Fibroblast of lung (primary cell): ENCODE results near the gene RPL22L1. TPM values are rescaled to one million over a fixed set of nuclear protein-coding genes. Genes with fewer than 3 reads are reported as not detected.

Experiments used
- DNase-seq, 2 donors: peaks; one replicate each; pipeline versions ENCODE4 v3.0.0 to v3.0.0-alpha.2; 2010; ENCODE audit warnings: low read depth in 2 of 2
- H2AFZ ChIP-seq: 2 replicates; pipeline ENCODE4 v1.5.1; 2012; ENCODE audit warnings: low read length, control low read depth, inconsistent platforms
- H3K27ac ChIP-seq: 2 replicates; pipeline ENCODE4 v1.5.1; 2011; ENCODE audit warnings: low read length, control low read depth; ENCODE audit not compliant: insufficient read depth
- H3K27me3 ChIP-seq: 2 replicates; pipeline ENCODE4 v1.5.1; 2011; ENCODE audit warnings: mild to moderate bottlenecking, low read length; ENCODE audit not compliant: control insufficient read depth, insufficient read depth
- H3K36me3 ChIP-seq: 2 replicates; pipeline ENCODE4 v1.5.1; 2011; ENCODE audit warnings: low read length; ENCODE audit not compliant: control insufficient read depth, insufficient read depth
- H3K4me1 ChIP-seq: 2 replicates; pipeline ENCODE4 v1.5.1; 2011; ENCODE audit warnings: low read length; ENCODE audit not compliant: control insufficient read depth, insufficient read depth; ENCODE audit errors: extremely low read depth
- H3K4me2 ChIP-seq: 2 replicates; pipeline ENCODE4 v1.5.1; 2011; ENCODE audit warnings: low read length, control low read depth; ENCODE audit not compliant: insufficient read depth; ENCODE audit errors: extremely low read depth
- H3K4me3 ChIP-seq, 4 experiments: fragments of 200-600 bp in 1 of 4; sonication (generic) in 1 of 4; replicated peaks in 1 of 4; 2 replicates each; pipeline ENCODE4 v1.5.1; 2011 to 2016; ENCODE audit warnings: low read length in 4 of 4, low read depth in 3 of 4, mild to moderate bottlenecking in 3 of 4, control low read depth in 2 of 4, inconsistent platforms in 1 of 4, mixed read lengths in 1 of 4; ENCODE audit not compliant: insufficient read depth in 1 of 4; ENCODE audit errors: control extremely low read depth in 1 of 4
- H3K79me2 ChIP-seq: 2 replicates; pipeline ENCODE4 v1.5.1; 2012; ENCODE audit warnings: mild to moderate bottlenecking, low read length, inconsistent platforms; ENCODE audit not compliant: control insufficient read depth, insufficient read depth
- H3K9ac ChIP-seq: 2 replicates; pipeline ENCODE4 v1.5.1; 2011; ENCODE audit warnings: mild to moderate bottlenecking, low read length, control low read depth; ENCODE audit not compliant: insufficient read depth
- H3K9me3 ChIP-seq: 2 replicates; pipeline ENCODE4 v1.5.1; 2012; ENCODE audit warnings: low read depth, low read length; ENCODE audit not compliant: control insufficient read depth, insufficient read depth
- H4K20me1 ChIP-seq: 2 replicates; pipeline ENCODE4 v1.5.1; 2011; ENCODE audit warnings: low read length; ENCODE audit not compliant: control insufficient read depth, insufficient read depth; ENCODE audit errors: extremely low read depth
- EZH2 ChIP-seq: IDR thresholded peaks from 2 replicates; pipeline ENCODE4 v1.5.1; 2012; ENCODE audit warnings: low read length, control low read depth, mild to moderate bottlenecking; ENCODE audit errors: missing control alignments
- polyA plus RNA-seq, 2 donors: library from polyadenylated mRNA; depleted of rRNA in 1 of 2; stranded (reverse) in 1 of 2; unstranded in 1 of 2; fragments of >200 nt; gene quantifications; 2 replicates each; pipeline ENCODE4 v1.2.1, GENCODE V29; 2011 to 2012; ENCODE audit warnings: missing spikeins in 1 of 2
- total RNA-seq: library from RNA; depleted of rRNA; stranded (reverse); fragments of >200 nt; gene quantifications from 2 replicates; pipeline ENCODE4 v1.2.1, GENCODE V29; 2014
- TF ChIP-seq, protein P1 (sequence below), 2 donors: IDR thresholded peaks in 1 of 2; conservative IDR thresholded peaks in 1 of 2; 1 replicate in 1 of 2; 2 replicates in 1 of 2; pipeline ENCODE4 v1.5.1; 2011 to 2012; ENCODE audit warnings: low read length in 2 of 2, control low read depth in 1 of 2, inconsistent platforms in 1 of 2, low read depth in 1 of 2, mild to moderate bottlenecking in 1 of 2

The RPL22L1 gene
- total and polyA plus RNA-seq, 2 donors (not counting 1 experiment from before 2014, with no cell fraction given), result 71.2 to 241 TPM

DNA sequence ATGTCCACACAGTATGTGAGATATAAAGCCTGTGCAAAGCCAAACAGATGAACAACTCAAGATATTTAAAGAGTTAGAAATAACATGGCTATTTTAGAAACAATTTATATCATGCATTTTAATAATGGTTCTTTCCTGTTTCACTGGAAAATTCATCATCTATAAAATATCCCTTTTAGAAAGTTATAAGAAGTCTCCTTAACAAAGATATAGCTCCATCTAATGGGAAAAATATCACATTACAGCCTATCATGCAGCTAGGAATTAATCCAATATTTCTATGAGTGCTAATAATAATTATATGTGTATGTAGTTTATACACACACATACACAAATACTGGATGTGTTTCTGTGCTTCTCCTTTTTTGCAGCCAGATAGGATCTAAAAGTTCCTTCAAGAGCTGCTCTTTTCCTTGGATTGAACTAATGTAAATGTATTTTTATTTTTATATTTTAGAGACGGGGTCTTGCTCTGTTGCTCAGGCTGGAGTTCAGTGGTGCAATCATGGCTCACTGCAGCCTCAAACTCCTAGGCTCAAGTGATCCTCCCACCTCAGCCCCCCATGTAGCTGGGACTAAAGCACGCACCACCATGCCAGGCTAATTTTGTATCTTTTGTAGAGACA, 21.6 kb downstream of the RPL22L1 start:
- H3K27me3 ChIP-seq, result no peaks in the 10 kb centered on the region
- TF ChIP-seq, protein P1, sequence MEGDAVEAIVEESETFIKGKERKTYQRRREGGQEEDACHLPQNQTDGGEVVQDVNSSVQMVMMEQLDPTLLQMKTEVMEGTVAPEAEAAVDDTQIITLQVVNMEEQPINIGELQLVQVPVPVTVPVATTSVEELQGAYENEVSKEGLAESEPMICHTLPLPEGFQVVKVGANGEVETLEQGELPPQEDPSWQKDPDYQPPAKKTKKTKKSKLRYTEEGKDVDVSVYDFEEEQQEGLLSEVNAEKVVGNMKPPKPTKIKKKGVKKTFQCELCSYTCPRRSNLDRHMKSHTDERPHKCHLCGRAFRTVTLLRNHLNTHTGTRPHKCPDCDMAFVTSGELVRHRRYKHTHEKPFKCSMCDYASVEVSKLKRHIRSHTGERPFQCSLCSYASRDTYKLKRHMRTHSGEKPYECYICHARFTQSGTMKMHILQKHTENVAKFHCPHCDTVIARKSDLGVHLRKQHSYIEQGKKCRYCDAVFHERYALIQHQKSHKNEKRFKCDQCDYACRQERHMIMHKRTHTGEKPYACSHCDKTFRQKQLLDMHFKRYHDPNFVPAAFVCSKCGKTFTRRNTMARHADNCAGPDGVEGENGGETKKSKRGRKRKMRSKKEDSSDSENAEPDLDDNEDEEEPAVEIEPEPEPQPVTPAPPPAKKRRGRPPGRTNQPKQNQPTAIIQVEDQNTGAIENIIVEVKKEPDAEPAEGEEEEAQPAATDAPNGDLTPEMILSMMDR (conservative IDR thresholded peaks at IDR 0.05 in 1 of 2, IDR thresholded peaks at IDR 0.05 in 1 of 2; ENCODE audit: low read depth in 1 of 2, low read length in 2 of 2), result peak in 1 of 2 donors; percentile 37
- TF ChIP-seq EZH2, result no peak
- H4K20me1 ChIP-seq, result no peaks in the 10 kb centered on the region
- H3K9me3 ChIP-seq, result no peaks in the 10 kb centered on the region
- no peak overlapping the region for H3K4me3 ChIP-seq
- no peaks in the 10 kb centered on the region for H3K36me3 ChIP-seq
- H3K4me2 ChIP-seq, result no peak overlapping the region
- no peak overlapping the region for H3K9ac ChIP-seq
- no peaks in the 10 kb centered on the region for H3K79me2 ChIP-seq
- DNase-seq, result peak; percentile 30 to 58
- no peak overlapping the region for H3K27ac ChIP-seq
- no peak overlapping the region for H2AFZ ChIP-seq
- H3K4me1 ChIP-seq, result no peaks in the 10 kb centered on the region

- H3K27ac ChIP-seq, result no peak overlapping the region
- no peak for DNase-seq
- no peaks in the 10 kb centered on the region for H3K4me1 ChIP-seq
- H4K20me1 ChIP-seq, result no peaks in the 10 kb centered on the region
- no peaks in the 10 kb centered on the region for H3K9me3 ChIP-seq
- no peak overlapping the region for H2AFZ ChIP-seq
- no peaks in the 10 kb centered on the region for H3K79me2 ChIP-seq
- H3K27me3 ChIP-seq, result no peaks in the 10 kb centered on the region
- H3K4me2 ChIP-seq, result no peak overlapping the region
- H3K36me3 ChIP-seq, result no peaks in the 10 kb centered on the region
- H3K9ac ChIP-seq, result no peak overlapping the region
- TF ChIP-seq, protein P1 (conservative IDR thresholded peaks at IDR 0.05 in 1 of 2, IDR thresholded peaks at IDR 0.05 in 1 of 2; ENCODE audit: low read depth in 1 of 2, low read length in 2 of 2), result no peak
- TF ChIP-seq EZH2, result no peak
- H3K4me3 ChIP-seq, result no peak overlapping the region
These were observed 25.6 kb downstream of the RPL22L1 start for GRCh38 chr3:170844377-170844776.

DNA sequence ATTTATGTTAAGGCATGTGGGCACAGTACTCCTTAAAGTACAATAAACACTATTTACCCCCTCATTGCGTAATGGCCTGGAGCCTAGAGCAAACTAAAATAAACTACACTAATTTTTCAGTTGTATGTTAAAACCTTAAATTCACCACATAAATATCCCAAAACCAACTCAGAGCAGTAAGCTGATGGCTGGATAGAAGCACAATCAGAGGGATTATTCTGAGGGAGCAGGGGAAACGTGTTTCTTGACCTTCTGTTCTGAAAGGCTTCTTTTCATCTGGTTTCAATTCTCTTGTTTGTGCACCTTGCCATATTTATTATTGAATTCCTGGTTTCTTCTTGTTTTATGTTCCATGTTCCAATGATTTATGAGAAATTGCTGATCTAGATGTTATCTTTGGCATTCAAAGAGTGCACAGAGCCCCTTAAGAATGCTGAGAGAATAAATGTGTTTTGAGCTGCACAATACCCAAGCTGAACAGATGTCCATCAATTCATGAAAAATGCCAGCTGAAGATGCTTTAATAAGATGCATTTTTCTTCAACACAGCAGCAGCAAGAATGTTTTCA, 29.6 kb downstream of the RPL22L1 start:
- TF ChIP-seq EZH2, result no peak
- TF ChIP-seq, protein P1 (conservative IDR thresholded peaks at IDR 0.05 in 1 of 2, IDR thresholded peaks at IDR 0.05 in 1 of 2; ENCODE audit: low read depth in 1 of 2, low read length in 2 of 2), result no peak

More for the DNA sequence above, 29.6 kb downstream of the RPL22L1 start:
- Histone ChIP-seq H3K4me2 (no peak overlapping the region), H3K27me3 (no peaks in the 10 kb centered on the region), H3K36me3 (no peaks in the 10 kb centered on the region), H3K4me3 (no peak overlapping the region), H2AFZ (no peak overlapping the region), H3K4me1 (no peaks in the 10 kb centered on the region), H3K27ac (no peak overlapping the region), H3K79me2 (no peaks in the 10 kb centered on the region), H3K9me3 (no peaks in the 10 kb centered on the region), H3K9ac (no peak overlapping the region), H4K20me1 (no peaks in the 10 kb centered on the region)
- DNase-seq, result peak; percentile 40 to 61
